Peyer's patch (tissue), 4 donors: ENCODE results near the gene SCGB3A1. TPM values are rescaled to one million over a fixed set of nuclear protein-coding genes. Genes with fewer than 3 reads are reported as not detected.

Source experiments
- DNase-seq, 3 donors: peaks; one replicate each; pipeline ENCODE4 v3.0.0-alpha.2; 2017 to 2019
- H3K27ac ChIP-seq, 4 donors: fragments of 200-600 bp; sonication (generic); one replicate each; pipeline ENCODE4 v1.5.1; 2016 to 2019
- H3K27me3 ChIP-seq, 2 donors: fragments of 200-600 bp; sonication (generic); one replicate each; pipeline ENCODE4 v1.5.1; 2019
- H3K36me3 ChIP-seq, 3 donors: fragments of 200-600 bp; sonication (generic); one replicate each; pipeline ENCODE4 v1.5.1; 2016 to 2019
- H3K4me1 ChIP-seq, 4 donors: fragments of 200-600 bp; sonication (generic); one replicate each; pipeline ENCODE4 v1.5.1; 2016 to 2019
- H3K4me3 ChIP-seq, 4 donors: fragments of 200-600 bp; sonication (generic); 1 replicate in 3 of 4; 2 replicates in 1 of 4; pipeline ENCODE4 v1.5.1; 2016 to 2019; ENCODE audit warnings: mild to moderate bottlenecking in 1 of 4
- H3K9me3 ChIP-seq, 4 donors: fragments of 200-600 bp; sonication (generic); one replicate each; pipeline ENCODE4 v1.5.1; 2016 to 2019; ENCODE audit warnings: mild to moderate bottlenecking in 1 of 4
- POLR2A ChIP-seq, 2 donors: fragments of 450-650 bp; IDR thresholded peaks; one replicate each; pipeline ENCODE4 v1.5.1; 2017; ENCODE audit warnings: antibody characterized with exemption in 2 of 2, mild to moderate bottlenecking in 2 of 2, moderate library complexity in 2 of 2
- total RNA-seq, 4 donors: library from RNA; depleted of rRNA; stranded (reverse); fragments of >200 nt; gene quantifications; one replicate each; pipeline ENCODE4 v1.1.0, GENCODE V29; 2016
- TF ChIP-seq, protein P1 (sequence below), 6 experiments: fragments of 450-650 bp in 4 of 6; fragments of 200-600 bp in 2 of 6; sonication (generic) in 1 of 6; IDR thresholded peaks; one replicate each; pipeline ENCODE4 v1.5.1; 2017 to 2019; ENCODE audit warnings: antibody characterized with exemption in 6 of 6, mild to moderate bottlenecking in 3 of 6, moderate library complexity in 1 of 6

SCGB3A1 gene
- total RNA-seq, 4 donors from 2014 or later, result not detected

DNA sequence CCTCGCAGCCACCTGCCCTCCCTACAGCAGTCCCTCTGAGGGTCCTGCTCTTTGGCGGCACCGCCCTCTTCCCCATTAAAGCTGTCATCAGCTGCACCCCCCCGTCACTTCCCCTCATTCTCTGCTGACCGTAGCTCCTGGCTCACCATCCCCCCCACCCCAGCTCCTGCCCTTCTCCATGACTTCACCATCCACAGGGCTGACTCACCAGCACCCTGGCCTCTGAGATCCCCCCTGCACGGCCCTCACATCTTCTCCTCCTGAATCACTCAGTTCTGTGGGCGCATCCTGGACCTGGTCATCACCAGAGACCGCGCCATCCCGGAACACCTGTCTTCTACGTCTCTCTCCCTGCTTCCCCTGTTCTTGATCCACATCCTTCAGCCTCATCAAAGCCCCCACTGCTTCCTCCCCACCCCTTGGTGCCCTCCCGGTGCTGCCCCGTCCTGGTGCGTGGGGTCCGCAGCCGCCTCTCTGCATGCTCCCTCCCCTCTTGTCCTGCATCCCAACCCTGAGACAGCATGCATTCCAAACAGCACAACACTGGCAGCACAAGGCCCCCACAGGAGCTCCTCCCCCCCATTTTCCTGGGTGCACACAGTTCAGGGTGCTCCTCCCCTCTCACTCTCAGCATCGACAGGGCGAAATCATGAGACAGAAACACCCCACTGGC is 45.2 kb upstream of the SCGB3A1 start:
- TF ChIP-seq, protein P1, sequence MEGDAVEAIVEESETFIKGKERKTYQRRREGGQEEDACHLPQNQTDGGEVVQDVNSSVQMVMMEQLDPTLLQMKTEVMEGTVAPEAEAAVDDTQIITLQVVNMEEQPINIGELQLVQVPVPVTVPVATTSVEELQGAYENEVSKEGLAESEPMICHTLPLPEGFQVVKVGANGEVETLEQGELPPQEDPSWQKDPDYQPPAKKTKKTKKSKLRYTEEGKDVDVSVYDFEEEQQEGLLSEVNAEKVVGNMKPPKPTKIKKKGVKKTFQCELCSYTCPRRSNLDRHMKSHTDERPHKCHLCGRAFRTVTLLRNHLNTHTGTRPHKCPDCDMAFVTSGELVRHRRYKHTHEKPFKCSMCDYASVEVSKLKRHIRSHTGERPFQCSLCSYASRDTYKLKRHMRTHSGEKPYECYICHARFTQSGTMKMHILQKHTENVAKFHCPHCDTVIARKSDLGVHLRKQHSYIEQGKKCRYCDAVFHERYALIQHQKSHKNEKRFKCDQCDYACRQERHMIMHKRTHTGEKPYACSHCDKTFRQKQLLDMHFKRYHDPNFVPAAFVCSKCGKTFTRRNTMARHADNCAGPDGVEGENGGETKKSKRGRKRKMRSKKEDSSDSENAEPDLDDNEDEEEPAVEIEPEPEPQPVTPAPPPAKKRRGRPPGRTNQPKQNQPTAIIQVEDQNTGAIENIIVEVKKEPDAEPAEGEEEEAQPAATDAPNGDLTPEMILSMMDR (IDR thresholded peaks at IDR 0.05), result no peak
- no peak for TF ChIP-seq POLR2A (IDR thresholded peaks at IDR 0.05)

DNA sequence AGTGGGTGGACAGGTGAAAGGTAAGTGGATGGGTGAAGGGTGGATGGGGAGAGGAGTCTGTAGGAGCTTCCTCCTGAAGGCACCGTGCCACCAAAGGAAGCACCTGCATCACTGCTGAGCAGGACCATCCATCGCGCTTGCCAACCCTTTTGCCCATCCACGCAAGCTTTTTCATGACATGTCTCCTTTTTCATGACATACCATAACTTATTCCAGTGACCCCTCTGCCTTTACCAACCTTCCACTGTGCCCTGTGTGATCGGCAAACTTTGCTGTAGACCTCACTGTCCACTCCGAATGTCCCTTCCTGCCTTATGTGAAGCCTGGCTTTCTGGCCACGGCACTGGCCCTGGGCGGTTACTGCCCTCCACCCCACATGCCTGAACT is 44.7 kb upstream of the SCGB3A1 start:
- no peak overlapping the region for H3K4me3 ChIP-seq
- no peaks in the 10 kb centered on the region for H3K4me1 ChIP-seq
- H3K27ac ChIP-seq, result no peak overlapping the region
- H3K9me3 ChIP-seq, result no peaks in the 10 kb centered on the region
- H3K36me3 ChIP-seq, result no peaks in the 10 kb centered on the region
- H3K27me3 ChIP-seq, result no peaks in the 10 kb centered on the region
- DNase-seq, result no peak
- TF ChIP-seq POLR2A (IDR thresholded peaks at IDR 0.05), result no peak
- TF ChIP-seq, protein P1 (IDR thresholded peaks at IDR 0.05), result no peak

More for the DNA sequence above, 45.2 kb upstream of the SCGB3A1 start:
- Histone ChIP-seq H3K36me3 (no peaks in the 10 kb centered on the region), H3K27ac (no peak overlapping the region), H3K27me3 (no peaks in the 10 kb centered on the region), H3K9me3 (no peaks in the 10 kb centered on the region), H3K4me1 (no peaks in the 10 kb centered on the region), H3K4me3 (no peak overlapping the region)
- peak in 1 of 3 donors; percentile 30 for DNase-seq

DNA sequence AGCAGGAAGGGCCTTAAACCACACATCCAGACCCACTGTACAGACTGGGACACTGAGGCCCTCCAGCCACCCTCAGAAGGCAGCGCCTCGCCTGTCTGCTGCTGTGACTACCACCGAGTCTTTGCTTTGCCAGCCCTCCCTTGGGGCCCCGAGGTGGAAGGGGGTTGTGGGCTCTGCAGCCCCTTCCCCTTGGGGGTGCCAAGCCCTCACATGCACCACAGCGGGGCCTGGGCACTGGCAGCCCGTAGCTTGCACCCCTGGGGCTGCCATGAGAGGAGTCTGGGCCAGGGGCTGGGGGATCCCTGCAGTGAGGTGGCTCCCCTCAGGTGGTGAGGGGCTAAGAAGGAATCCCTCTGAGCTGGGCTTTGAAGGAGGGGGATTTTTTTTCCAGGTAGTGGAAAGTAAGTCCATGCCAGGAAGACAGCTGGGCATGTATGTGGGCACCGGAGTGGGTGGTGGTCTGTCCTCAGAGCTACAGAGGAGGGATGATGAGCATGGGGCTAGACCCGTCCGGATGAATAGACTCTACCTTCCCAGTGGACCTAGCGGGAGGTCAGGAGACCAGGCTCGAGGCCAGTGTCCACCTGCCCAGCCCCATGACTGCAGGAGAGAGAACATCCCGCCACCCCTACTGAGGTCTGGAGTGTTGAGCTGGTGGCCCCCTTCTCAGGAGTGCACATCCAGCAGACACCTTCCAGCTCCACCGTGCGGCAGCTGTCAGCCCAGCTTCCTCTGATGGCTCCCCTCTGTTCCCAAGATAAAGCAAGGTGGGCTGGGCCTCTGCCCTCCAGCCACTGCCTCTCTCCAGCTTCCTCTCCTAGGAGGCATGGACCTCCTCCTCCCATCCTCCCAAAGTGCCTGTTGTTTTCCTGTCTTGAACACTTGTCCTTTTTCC is 42.2 kb upstream of the SCGB3A1 start:
- no peaks in the 10 kb centered on the region for H3K9me3 ChIP-seq

DNA sequence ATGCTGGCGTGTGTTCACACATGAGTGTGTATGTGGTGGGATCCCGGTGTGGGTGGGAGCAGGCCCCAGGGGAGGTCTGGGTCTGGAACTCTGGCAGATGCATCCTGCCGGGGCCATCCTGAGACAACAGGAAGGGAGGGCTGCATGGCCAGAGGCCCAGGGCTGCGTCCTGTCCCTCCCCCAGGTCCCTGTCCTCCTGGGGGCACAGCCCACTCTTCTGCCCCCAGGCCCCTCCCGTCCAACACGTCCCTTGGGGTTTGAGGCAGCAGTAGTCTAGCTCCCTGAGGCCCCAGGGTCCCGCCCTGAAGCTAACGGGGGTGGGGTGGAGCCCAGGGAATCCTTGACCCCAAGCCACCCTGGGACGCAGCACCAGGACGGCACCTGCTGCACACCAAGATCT is 41.5 kb upstream of the SCGB3A1 start:
- Histone ChIP-seq H3K27ac (no peak overlapping the region), H3K4me1 (no peaks in the 10 kb centered on the region), H3K9me3 (no peaks in the 10 kb centered on the region), H3K36me3 (no peaks in the 10 kb centered on the region), H3K4me3 (no peak overlapping the region), H3K27me3 (no peaks in the 10 kb centered on the region)
- DNase-seq, result no peak
- TF ChIP-seq, protein P1 (IDR thresholded peaks at IDR 0.05), result no peak
- no peak for TF ChIP-seq POLR2A (IDR thresholded peaks at IDR 0.05)

More for the DNA sequence above, 42.2 kb upstream of the SCGB3A1 start:
- Histone ChIP-seq H3K4me3 (no peak overlapping the region), H3K27me3 (no peaks in the 10 kb centered on the region), H3K36me3 (no peaks in the 10 kb centered on the region), H3K27ac (no peak overlapping the region), H3K4me1 (no peaks in the 10 kb centered on the region)
- TF ChIP-seq POLR2A (IDR thresholded peaks at IDR 0.05), result no peak
- TF ChIP-seq, protein P1 (IDR thresholded peaks at IDR 0.05), result no peak
- no peak for DNase-seq

DNA sequence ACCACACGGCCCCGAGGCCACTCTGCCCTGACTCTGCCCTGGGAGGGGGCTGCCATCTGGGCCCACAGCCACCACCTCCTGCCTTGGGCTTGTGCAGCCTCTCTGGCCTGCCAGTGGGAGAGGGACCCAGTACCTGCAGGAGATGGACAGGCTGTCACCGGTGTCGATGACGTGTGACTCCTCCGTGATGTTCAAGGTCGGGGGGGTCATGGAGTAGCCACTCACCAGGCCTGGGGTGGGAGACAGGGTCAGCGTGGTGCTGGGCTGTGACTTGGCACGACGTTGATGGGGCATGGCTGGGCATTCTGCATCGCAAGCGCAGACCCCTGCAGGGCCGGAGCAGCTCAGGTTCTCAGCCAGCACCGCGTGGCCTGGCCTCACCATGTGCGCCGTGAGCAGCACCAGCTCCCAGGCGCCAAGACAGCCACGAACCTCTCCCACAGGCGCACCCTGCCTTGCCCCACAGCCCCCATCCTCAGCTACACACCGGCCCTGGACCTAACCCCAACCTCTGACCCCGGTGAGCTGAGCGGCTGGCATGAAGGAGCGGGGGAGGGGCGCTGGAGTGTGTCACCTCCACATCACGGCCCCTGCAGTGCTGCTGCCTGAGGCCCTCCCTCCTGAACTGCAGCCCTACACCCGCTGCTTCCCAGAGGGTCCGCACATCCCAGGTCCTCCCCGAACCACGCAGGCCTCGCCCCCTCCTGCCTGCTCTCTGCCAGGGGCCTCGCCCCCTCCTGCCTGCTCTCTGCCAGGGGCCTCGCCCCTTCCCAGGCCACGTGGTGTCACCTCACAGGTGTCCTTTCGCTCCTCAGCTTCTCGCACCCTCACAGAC is 40.5 kb upstream of the SCGB3A1 start:
- no peaks in the 10 kb centered on the region for H3K4me1 ChIP-seq

More for the DNA sequence above, 40.5 kb upstream of the SCGB3A1 start:
- H3K9me3 ChIP-seq, result no peaks in the 10 kb centered on the region
- DNase-seq, result no peak
- H3K27me3 ChIP-seq, result no peaks in the 10 kb centered on the region
- H3K27ac ChIP-seq, result no peak overlapping the region
- TF ChIP-seq, protein P1 (IDR thresholded peaks at IDR 0.05), result no peak
- no peak for TF ChIP-seq POLR2A (IDR thresholded peaks at IDR 0.05)
- H3K36me3 ChIP-seq, result no peaks in the 10 kb centered on the region
- no peak overlapping the region for H3K4me3 ChIP-seq
